Measurements from ENCODE around the gene CTNNBL1.

DNA sequence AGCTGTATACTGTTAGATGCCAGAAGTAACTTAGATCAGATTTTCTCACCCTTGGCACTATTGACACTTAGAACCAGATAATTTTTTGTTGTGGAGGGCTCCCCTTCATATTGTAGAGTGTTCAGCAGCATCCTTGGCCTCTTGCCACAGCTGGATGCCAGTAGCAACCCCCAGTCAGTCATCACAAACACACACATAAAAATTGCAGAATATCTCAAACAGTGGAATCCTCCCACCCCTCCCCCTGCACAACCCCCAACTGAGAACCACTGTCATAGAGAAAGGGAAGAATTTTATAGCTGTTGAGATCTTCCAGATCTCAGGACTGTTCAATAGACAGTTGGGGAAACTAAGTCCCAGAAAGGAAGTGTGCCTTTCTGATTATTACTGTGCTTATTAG lies 127.9 kb downstream of the CTNNBL1 start:
- no peak for TF ChIP-seq NRF1 (IDR thresholded peaks at IDR 0.05; ENCODE audit: low read depth, low read length)
- TF ChIP-seq CTCF (IDR thresholded peaks at IDR 0.05): no peak
- no peak for TF ChIP-seq EP300 (IDR thresholded peaks at IDR 0.05; ENCODE audit: borderline replicate concordance in 1 of 2, low read depth in 1 of 2, low read length in 1 of 2)
- no peak for TF ChIP-seq TAF1 (IDR thresholded peaks at IDR 0.05; ENCODE audit: borderline replicate concordance, low read depth, low read length)
- TF ChIP-seq PBX3 (IDR thresholded peaks at IDR 0.05): no peak
- TF ChIP-seq MXI1 (IDR thresholded peaks at IDR 0.05; ENCODE audit: low read depth, low read length): no peak
- TF ChIP-seq IRF3 (IDR thresholded peaks at IDR 0.05; ENCODE audit: low read depth, low read length): no peak
- no peak for TF ChIP-seq POLR2AphosphoS5 (IDR thresholded peaks at IDR 0.05; ENCODE audit: low read depth, low read length)
- TF ChIP-seq MAX (IDR thresholded peaks at IDR 0.05; ENCODE audit: low read depth): no peak
- TF ChIP-seq USF2 (IDR thresholded peaks at IDR 0.05; ENCODE audit: borderline replicate concordance, low read depth, low read length): no peak
- no peak for TF ChIP-seq SIN3A (IDR thresholded peaks at IDR 0.05; ENCODE audit: borderline replicate concordance, low read depth, low read length)
- TF ChIP-seq YY1 (IDR thresholded peaks at IDR 0.05; ENCODE audit: low read depth): no peak

Measured in SK-N-SH (cell line).